Mucosa of descending colon (tissue), 3 donors: ENCODE data around the gene GFOD1. TPM values are rescaled to one million over a fixed set of nuclear protein-coding genes. Genes with fewer than 3 reads are reported as not detected.

Source experiments
- ATAC-seq: fragments of 200-7000 bp; cut with Tn5 transposase; one replicate; pipeline ENCODE4 v1.9.1; 2020; ENCODE audit warnings: mild to moderate bottlenecking, moderate library complexity
- DNase-seq, 3 donors: peaks; one replicate each; pipeline ENCODE4 v3.0.0-alpha.2; 2020
- H3K36me3 ChIP-seq: fragments of 200-600 bp; one replicate; pipeline ENCODE4 v1.8.0; 2021; ENCODE audit warnings: low read depth, mild to moderate bottlenecking
- H3K4me1 ChIP-seq: fragments of 200-600 bp; one replicate; pipeline ENCODE4 v1.8.0; 2021; ENCODE audit warnings: low read depth, mild to moderate bottlenecking
- H3K4me3 ChIP-seq: fragments of 200-600 bp; one replicate; pipeline ENCODE4 v1.8.0; 2021; ENCODE audit warnings: mild to moderate bottlenecking
- H3K9me3 ChIP-seq: fragments of 200-600 bp; one replicate; pipeline ENCODE4 v1.8.0; 2021; ENCODE audit warnings: mild to moderate bottlenecking
- intact Hi-C, 2 donors: fragments of 100-400 bp; cut with DNase I in 1 of 2; cut with micrococcal nuclease in 1 of 2; formaldehyde crosslinking; loops; one replicate each; pipeline versions ENCODE4 v1.11.0 to v1.11.1; 2022; cut with DNase I, micrococcal nuclease
- total RNA-seq, 3 donors: library from RNA; stranded (reverse); fragmentation: NEBNext Ultra II Directional in 2 of 3; extraction: Animal tissue kit (Norgen Biotek cat#: 25700) in 2 of 3; gene quantifications; one replicate each; pipeline versions ENCODE4 v1.2.1 to v1.2.4, GENCODE V29; 2021 to 2023
- TF ChIP-seq, protein P1 (sequence below): fragments of 200-600 bp; IDR thresholded peaks from one replicate; pipeline ENCODE4 v1.8.0; 2022; ENCODE audit warnings: antibody characterized with exemption, mild to moderate bottlenecking
- donor health status: DM: no; HTN: no; CAD: no; lungs with moderate emphysema.
- donor health status: DM: no; HTN: no; CAD: no.
- donor health status: DM: no; HTN: yes; CAD: no.

GFOD1 gene
- total RNA-seq, 3 donors from 2014 or later = 10.4 to 22.4 (median 13.2) TPM

DNA sequence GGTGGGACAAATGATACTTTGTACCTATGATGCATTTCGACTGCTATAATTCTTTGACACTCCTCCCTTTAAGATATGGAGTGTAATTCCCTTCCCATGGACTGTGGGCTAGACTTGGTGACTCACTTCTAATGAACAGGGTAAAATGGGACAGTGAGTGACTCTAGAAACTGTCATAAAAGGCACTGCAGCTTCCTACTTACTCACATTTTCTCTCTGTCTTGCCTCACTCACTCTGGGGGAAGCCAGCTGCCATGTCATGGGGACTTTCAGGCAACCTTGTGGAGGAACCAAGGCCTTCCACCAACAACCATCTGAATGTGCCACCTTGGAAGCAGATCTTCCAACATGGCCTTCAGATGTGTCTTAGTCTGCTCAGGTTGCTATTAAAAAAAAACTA, 12.9 kb upstream of the GFOD1 start:
- Histone ChIP-seq H3K36me3 (no peaks in the 10 kb centered on the region), H3K9me3 (no peaks in the 10 kb centered on the region), H3K4me1 (no peaks in the 10 kb centered on the region), H3K4me3 (no peak overlapping the region)
- intact Hi-C loops = no loop called here
- TF ChIP-seq, protein P1, sequence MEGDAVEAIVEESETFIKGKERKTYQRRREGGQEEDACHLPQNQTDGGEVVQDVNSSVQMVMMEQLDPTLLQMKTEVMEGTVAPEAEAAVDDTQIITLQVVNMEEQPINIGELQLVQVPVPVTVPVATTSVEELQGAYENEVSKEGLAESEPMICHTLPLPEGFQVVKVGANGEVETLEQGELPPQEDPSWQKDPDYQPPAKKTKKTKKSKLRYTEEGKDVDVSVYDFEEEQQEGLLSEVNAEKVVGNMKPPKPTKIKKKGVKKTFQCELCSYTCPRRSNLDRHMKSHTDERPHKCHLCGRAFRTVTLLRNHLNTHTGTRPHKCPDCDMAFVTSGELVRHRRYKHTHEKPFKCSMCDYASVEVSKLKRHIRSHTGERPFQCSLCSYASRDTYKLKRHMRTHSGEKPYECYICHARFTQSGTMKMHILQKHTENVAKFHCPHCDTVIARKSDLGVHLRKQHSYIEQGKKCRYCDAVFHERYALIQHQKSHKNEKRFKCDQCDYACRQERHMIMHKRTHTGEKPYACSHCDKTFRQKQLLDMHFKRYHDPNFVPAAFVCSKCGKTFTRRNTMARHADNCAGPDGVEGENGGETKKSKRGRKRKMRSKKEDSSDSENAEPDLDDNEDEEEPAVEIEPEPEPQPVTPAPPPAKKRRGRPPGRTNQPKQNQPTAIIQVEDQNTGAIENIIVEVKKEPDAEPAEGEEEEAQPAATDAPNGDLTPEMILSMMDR = no peak
- ATAC-seq (peak; percentile 99), DNase-seq (no peak)

DNA sequence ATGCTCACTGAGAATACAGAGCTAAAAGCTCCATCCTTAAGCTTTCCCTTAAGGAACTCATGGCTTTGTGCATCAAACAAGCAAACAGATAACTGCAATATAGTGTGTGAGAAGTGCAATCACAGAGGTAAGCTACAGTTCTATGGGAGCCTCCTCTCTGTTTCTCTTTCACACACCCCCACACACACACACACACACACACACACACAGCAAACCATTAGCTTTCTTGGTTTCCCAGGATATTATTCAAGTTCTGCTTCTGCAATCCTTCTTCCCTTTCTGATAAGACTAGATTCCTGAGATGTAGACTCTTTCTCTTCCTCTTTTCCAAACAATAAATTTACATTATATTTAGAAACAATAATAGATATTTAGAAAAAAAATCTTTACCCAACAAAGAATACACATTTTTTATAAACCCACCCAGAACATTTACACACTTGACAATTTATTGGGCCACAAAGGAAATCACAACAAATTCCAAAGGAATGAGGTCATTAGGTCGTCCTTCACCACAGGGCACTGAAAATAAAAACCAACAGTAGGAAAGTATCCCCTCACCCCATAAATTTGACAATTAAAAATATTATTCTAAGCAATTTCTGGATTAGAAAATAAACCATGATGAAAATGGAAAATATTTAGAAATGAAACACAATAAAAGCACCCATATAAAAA, 9.3 kb upstream of the GFOD1 start:
- no peaks in the 10 kb centered on the region for H3K9me3 ChIP-seq
- no peaks in the 10 kb centered on the region for H3K36me3 ChIP-seq
- intact Hi-C loops = no loop called here
- DNase-seq (no peak), ATAC-seq (no peak)
- H3K4me3 ChIP-seq = no peak overlapping the region
- no peaks in the 10 kb centered on the region for H3K4me1 ChIP-seq
- TF ChIP-seq, protein P1 = no peak

- Histone ChIP-seq H3K36me3 (no peaks in the 10 kb centered on the region), H3K9me3 (no peaks in the 10 kb centered on the region), H3K4me1 (no peaks in the 10 kb centered on the region), H3K4me3 (no peak overlapping the region)
- TF ChIP-seq, protein P1 = no peak
- no peak for DNase-seq
- intact Hi-C loops = no loop called here
- no peak for ATAC-seq
Measured at GRCh38 chr6:13495818-13496217, 8.4 kb upstream of the GFOD1 start.

DNA sequence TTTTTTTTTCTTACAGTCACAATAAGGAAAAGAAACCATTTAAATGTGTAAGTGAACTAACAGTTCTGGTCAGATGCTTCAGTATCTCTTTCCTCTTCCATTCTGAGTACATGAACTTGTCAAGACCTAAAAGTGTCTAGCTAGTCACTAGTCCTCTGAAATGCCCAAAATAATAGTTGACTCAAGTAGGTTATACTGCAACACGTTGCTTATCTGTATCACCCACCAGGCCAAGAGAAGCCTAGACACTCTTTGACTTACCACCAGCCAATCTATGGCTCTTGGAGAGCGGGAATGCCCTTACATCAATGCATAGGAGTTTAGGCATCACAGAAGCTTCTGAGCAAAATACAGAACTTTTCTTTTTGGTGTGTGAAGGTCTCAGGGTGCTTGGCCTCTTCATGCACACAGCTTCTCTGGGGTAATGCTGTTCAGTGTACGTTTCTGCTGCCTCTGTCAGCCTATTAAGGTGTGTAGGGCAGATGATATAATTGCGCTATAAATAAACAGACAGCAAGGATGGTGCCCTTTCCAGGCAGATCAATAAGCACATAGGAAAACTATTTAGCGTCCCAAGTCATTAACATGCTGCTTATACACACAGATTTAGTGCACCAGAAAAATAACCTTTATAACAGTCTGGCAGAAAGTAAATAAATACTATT, 7.8 kb upstream of the GFOD1 start:
- no peak for ATAC-seq
- no peak for DNase-seq
- intact Hi-C loops = no loop called here
- Histone ChIP-seq H3K4me1 (no peaks in the 10 kb centered on the region), H3K9me3 (no peaks in the 10 kb centered on the region), H3K36me3 (no peaks in the 10 kb centered on the region), H3K4me3 (no peak overlapping the region)
- TF ChIP-seq, protein P1 = no peak

DNA sequence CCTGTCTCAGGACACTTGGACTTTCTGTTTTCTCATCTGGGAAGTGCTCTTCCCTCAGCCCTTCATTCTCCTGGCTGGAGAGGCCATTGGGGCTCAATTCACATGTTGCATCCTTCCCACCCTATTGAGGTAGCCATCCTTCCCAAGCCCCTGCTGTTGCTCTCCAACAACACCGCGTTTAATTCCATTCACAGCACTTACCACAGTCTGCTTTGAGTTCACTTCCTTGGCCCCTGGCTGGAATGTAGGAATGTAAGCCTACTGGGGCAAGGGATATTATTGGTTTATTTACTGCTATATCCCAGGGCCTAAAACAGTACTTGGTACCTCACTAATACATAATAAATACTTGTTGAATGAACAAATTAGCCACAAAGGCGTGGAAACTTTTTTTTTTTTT, 6.7 kb upstream of the GFOD1 start:
- Histone ChIP-seq H3K4me1 (no peaks in the 10 kb centered on the region), H3K9me3 (no peaks in the 10 kb centered on the region), H3K36me3 (no peaks in the 10 kb centered on the region), H3K4me3 (no peak overlapping the region)
- intact Hi-C loops = no loop called here
- ATAC-seq (no peak), DNase-seq (no peak)
- TF ChIP-seq, protein P1 = no peak
